Caki2 (cell line): ENCODE results near the gene FRRS1. TPM values are rescaled to one million over a fixed set of nuclear protein-coding genes. Genes with fewer than 3 reads are reported as not detected.

Experiments
- DNase-seq: peaks from one replicate; pipeline ENCODE4 v3.0.0-alpha.2; 2015; ENCODE audit warnings: low read depth
- in situ Hi-C: cut with HindIII; loops from 2 replicates; pipeline ENCODE4 v1.10.0; 2016; ENCODE audit warnings: low sequenced_read_pairs, low pct_unique_long_range_greater_than_20kb, mixed read lengths
- total RNA-seq: library from RNA; depleted of rRNA; stranded (reverse); fragments of >200 nt; shearing (Covaris generic); gene quantifications from 2 replicates; pipeline ENCODE4 v1.2.3, GENCODE V29; 2014; ENCODE audit warnings: low replicate concordance; rRNA removed

Gene FRRS1
- total RNA-seq, 1 experiment from 2014 or later: 7.2 TPM

- in situ Hi-C loops: no loop called here
These were observed 97.1 kb downstream of the FRRS1 start for GRCh38 chr1:99669376-99669775.

GRCh38 chr1:99665212-99665611 lies 101.2 kb downstream of the FRRS1 start:
- no peak for DNase-seq
- in situ Hi-C loops: no loop called here

More at GRCh38 chr1:99669376-99669775, 97.1 kb downstream of the FRRS1 start:
- DNase-seq: no peak

GRCh38 chr1:99663501-99663900 lies 102.9 kb downstream of the FRRS1 start:
- no peak for DNase-seq
- in situ Hi-C loops: no loop called here

GRCh38 chr1:99662539-99663080 lies 103.8 kb downstream of the FRRS1 start:
- in situ Hi-C loops: no loop called here
- DNase-seq: no peak

GRCh38 chr1:99661780-99662179 lies 104.7 kb downstream of the FRRS1 start:
- in situ Hi-C loops: no loop called here
- no peak for DNase-seq

GRCh38 chr1:99660496-99660895 lies 105.9 kb downstream of the FRRS1 start:
- no peak for DNase-seq
- in situ Hi-C loops: no loop called here

DNA sequence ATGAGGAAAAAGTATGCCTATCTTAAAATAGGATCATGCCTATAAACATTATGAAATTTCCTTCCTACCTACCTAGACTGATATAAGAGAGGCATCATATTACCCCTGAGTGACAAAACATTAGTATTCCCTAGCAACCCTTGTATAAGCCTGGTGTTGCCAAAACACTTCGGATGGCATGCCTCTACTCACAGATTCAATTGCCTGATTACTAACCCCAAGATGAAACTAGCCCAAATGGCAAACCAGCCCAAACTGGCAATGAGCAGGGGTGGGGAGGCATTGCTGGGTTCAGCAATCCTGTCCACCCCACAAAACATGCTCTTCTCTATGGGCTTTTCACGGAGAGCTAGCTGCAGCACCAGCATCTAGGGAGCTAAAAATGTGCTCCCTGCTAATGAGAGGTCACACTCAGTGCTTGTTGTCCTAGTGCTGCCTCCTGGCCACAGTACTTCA lies 106.7 kb downstream of the FRRS1 start:
- no peak for DNase-seq
- in situ Hi-C loops: no loop called here

Other genes with a start within 250 kb of the FRRS1 start
- 2.3 and 6.5 TPM in 2 replicates for gene PALMD, start 120.5 kb downstream of the FRRS1 start, total RNA-seq
- gene AGL, start 83.7 kb upstream of the FRRS1 start, total RNA-seq: 0.70 and 4.8 TPM in 2 replicates
- 12.4 and 13.4 TPM in 2 replicates for gene SLC35A3, start 203.4 kb upstream of the FRRS1 start, total RNA-seq